ENCODE data around the gene KCTD20.
"Not testable (repeated sequence)": the region's sequence is repeated elsewhere in the genome, so short reads cannot be mapped to it uniquely, and the experiment has no call there.

Gene KCTD20

DNA sequence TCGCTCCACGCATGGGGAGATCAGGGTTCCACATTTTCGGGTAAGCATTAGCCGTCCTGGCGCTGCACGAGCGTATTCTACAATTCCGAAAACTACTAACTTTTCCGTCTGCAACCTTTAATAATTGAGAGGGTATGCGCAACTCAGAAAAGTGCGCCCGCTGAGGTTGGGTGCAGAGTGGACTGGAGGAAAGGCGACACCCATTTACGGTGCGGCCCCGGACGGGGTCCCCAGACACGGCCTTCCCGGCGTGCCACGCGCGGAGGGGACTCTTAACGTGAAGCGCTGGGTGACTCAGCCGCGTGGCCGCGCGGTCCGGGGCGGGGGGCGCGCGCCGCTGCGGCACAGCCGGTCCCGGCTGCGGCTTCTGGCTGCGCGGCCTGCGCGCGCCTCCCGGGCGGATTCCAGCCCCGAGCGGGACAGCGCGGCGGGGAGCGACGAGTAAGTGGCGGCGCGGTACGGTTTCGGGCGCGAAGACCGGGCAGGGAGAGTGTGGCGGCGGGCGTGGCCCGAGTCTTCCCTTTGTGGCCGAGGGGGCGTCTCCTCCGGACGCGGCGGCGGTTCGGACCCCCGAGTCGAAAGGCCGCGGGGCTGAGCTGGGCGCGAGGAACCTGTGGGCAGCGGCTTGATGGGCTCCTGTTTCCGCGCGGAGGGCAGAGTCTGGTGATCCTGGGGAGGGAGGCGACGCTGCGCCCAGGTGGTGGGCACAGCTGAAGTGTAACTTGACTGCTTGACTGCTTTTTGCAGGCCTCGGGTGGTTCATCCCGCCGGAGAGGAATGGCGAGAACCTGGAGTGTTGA lies at the start of gene KCTD20, which contains the start of gene PXT1:
KCTD20 (plus strand) TSS at position 330 of the 800 bp plus-strand sequence. CDS start 27,098 bp downstream, outside the sequence.
PXT1 (minus strand) TSS at position 184 of the 800 bp plus-strand sequence. CDS start 16,772 bp downstream, outside the sequence.
- peak; percentile 89 for DNase-seq

DNA sequence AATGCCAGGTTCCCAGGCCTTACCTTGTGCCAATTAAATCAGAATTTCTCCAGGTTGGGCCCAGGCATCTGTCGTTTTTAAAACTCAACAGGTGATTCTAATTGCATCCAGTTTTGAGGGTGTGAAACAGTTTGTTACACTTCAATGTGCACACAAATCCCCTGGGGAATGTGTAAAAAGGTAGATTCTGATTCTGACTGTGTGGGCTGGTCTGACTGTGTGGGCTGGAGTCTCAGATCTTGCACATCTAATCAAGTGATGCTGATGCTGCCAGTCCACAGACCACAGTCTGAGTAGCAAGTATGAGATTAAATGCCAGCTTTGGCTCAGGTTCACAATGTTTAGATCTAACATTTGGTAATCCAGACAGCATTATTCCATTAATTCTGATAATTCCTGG lies 42.8 kb upstream of the KCTD20 start:
- DNase-seq = no peak

DNA sequence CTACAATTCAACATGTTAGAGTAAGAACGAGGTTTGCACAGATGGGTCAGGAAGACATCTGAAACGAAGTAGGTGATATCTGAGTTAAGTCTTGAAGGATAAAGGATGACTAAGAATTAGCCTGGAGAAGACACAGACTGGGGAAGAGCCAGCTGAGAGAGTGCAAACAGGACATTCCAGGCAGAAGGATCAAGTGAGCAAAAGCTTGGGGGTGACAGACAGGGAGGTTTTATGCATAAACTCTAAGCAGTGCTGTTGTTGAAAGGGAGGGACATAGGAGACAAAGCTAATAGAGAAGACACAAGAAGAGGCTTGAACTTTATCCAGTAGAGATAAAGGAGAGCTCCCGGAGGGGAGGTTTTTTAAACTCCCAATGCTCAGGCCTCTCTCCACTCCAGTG lies 40.3 kb upstream of the KCTD20 start:
- no peak for DNase-seq

DNA sequence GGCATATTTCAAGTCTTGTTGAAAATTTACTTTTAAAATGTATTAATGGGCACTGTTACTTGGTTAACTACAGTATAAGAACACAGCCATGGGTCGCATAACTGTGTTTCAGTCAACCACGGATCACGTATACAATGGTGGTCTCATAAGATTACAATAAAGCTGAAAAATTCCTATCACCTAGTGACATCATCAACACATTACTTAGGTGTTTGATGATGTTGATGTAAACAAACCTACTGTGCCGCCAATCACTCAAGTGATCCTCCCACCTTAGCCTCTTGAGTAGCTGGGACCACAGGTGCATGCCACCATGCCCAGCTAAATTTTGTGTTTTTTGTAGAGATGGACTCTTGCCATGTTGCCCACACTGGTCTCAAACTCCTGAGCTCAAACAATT lies 38.6 kb upstream of the KCTD20 start:
- DNase-seq = no peak

DNA sequence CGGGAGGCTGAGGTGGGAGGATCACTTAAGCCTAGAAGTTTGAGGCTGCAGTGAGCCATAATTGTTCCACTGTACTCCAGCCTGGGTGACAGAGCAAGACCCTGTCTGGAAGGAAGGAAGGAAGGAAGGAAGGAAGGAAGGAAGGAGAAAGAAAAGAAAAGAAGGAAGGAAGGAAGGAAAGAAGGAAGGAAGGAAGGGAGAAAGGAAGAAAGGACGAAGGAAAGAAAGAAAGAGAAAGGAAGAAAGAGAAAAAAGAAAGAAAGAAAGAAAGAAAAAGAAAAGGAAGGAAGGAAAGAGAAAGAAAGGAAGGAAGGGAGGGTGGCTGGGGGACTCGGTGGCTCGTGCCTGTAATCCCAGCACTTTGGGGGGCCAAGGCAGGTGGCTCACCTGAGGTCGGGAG lies 33.1 kb upstream of the KCTD20 start:
- not testable (repeated sequence) for DNase-seq

DNA sequence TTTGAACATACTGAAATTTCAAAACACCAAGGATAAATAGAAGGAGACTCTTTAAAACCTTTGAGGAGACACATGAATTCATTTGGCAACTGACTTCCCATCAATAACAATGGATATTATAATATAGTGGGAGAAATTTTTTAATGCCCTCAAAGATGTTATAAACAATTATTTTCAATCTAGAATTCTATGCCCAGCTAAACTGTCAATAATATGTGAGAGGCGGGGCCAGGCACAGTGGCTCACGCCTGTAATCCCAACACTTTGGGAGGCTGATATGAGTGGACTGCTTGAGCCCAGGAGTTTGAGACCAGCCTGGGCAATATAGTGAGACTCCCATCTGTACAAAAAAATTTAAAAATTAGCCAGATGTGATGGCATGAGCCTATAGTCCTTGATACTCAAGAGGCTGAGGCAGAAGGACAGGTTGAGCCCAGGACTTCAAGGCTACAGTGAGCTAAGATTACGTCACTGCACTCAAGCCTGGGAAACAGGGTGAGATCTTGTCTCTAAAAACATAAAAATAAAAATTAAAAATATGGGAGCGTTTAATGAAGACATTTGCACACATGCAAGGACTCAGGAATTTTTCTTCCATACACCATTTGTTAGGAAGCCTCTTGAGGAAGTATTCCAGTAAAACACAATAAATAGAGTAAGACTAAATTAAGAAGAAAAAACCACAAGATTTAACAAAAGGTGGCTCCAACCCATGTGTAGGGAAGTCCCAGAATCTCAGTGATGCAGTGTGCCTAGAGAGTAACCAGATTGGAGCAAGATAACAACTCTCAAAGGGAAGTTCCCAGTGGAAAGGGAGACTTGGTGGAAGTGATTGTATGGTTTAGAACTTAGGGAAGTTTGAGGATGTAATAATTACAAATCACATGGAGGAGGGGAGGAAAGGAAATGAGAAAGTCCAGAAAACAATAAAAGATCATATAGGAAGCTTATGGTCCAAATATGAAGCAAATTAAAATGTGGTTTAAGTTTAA lies 29.0 kb upstream of the KCTD20 start:
- no peak for DNase-seq

DNA sequence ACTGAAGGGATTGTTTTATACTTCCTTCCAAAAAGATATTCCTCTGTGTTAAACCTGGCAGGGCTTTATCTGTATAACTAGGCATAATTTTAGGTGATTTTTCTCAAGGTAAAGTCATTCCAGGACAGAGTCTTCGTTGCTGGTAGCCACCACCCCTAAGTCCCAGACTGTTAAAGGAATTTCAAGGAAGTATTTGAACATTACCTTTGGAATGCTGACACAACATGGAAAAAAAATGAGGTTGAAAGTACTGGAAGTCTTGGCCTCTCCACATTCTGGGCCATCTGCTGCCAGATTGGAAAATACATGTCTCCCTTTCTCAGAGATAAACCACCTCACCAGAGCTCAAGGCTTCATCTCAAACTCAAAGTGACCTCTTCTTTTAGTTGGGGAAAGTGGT lies 28.3 kb upstream of the KCTD20 start:
- DNase-seq = no peak

DNA sequence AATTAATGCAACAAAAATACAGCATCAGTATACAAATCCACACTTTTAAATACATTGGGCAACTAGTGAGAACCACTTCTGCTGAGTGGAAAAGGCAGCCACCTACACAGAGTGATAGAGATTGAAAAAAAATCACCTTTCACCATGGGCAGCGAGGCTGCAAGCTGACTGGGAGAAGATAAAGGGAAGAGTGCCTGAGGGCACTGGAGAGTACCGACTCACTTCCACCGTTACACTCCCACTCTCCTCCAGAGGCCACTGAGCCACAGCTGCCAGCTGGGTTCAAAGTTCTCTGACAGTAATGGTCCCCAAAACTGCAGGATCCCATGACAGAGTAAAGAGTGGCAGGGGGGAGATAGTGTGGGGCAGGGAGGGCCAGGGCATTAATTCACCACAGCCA lies 24.2 kb upstream of the KCTD20 start:
- no peak for DNase-seq

DNA sequence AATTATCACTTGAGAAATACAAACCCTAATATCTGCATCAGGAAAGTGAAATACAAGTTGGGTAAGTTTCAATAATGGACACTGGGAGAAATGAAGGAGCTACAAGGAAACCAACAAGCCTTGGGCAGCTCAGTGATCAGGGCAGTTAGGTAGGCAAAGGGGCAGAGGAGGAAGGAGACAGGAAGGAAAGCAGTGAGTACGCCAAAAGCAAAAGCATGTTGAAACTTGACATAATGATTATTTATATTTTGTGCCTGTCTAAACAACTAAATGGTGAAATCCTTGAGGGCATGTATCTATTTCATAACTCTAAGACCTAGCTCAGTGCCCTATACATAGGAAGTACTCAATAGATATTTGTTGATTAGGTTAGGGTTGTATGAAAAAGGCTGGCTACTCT lies 23.5 kb upstream of the KCTD20 start:
- DNase-seq = no peak

DNA sequence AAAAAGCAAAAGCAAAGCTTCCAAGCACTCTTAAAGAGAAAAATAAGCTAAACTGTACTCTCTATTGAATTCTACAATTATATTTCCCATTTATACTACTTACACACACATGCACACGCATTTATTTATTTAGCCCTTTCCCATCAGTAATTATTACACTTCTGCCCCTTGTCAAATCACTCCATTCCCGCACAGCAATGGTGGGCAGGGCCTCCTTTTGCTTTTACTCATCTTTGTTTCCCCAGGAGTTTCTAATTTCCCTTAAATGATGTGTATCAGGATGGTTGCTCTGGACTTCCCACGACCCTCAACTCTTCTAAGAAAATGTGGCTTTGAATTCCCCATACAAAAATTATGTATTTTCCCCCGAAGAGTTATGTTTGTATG lies 20.1 kb upstream of the KCTD20 start:
- no peak for DNase-seq

DNA sequence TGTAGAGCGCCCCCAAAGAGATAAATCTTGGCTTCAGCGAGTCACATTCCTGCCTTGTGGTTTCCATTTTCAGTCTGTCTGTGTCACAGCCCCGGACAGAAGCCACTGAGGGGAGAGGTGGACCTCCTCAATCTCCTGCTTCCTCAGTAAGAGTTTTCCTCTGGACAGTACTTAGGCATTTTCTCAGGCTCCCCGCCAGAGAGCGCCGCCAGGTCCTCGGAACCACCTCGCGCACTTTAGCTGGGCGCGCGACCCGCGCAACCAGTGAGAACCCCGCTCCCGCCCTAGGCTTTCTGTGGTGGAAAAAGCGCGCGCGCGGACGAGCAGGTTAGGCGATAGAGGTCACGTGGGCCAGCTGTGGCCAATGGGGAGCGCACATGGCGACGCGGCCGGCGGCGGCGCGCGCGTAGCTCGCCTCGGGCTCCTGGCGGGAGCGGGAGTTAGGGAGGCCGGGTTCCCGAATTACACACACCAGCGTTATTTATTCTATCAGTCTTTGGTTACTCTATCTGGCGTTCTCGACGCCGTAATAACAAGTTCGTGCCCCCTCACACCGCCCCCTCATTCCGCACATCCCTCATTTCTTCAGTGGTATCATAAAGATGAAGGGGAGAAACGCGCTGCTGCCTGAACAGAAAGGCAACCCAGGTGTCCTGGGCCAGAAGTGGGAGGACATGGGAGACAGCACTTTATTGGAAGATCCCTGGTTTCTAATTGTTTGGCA lies 19.5 kb upstream of the KCTD20 start:
- peak; percentile 99 for DNase-seq

DNA sequence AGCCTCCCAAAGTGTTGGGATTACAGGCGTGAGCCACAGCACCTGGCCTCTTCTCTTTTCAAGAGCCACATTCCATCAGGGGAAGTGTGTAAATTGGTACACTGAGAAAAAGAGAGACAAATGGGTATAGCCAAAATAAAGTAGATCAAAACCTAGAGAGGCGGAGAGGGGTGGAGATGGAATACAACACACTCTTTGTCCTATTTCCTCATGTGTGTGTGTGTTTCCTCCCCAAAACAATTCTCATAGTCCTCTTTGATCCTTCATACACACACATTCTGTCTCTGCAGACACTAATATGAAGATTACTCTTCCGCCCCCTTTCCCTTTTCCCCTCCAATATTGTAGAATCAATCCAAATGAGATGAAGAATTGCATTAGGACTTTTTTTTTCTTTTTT lies 16.2 kb upstream of the KCTD20 start:
- DNase-seq = no peak

DNA sequence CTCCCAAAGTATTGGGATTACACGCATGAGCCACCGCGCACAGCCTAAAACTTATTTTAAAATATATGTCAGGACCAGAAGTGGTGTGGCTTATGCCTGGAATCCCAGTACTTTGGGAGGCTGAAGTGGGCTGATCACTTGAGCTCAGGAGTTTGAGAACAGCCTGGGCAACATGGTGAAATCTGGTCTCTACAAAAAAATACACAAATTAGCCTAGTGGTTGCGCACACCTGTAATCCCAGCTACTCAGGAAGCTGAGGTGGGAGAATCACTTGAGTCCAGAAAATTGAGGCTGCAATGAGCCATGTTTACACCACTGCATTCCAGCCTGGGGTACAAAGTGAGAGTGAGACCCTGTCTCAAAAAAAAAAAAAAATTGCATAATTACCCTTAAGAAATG lies 13.9 kb upstream of the KCTD20 start:
- DNase-seq = no peak

DNA sequence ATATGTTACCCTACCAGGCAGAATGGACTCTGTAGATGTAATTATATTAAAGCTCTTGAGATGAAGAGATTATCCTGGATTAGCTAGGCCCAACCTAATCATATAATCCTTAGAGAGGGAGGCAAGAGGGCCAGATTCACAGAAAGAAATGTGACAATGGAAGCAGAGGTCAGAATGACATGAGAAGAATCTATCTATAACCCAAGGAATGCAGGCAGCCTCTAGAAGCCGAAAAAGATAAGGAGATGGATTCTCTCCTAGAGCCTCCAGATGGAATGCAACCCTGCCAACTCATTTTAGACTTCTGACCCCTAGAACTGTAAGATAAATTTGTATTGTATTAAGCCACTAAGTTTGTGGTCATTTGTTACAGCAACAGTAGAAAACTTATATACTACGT lies 12.4 kb upstream of the KCTD20 start:
- DNase-seq = no peak

DNA sequence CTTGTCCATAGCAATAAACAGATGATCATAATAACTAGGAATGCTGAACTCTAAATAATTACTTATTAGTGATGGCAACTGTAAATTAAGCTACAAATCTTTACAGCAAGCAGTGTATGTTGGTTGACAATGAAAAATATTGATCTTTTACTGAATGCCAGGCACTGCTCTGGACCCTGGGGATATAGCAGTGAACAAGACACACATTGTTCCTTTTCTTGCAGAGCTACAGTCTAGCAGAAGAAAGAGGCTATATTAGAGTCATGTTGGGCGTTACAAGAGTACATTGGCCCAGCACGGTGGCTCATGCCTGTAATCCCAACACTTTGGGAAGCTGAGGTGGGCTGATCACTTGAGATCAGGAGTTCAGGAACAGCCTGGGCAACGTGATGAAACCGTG lies 11.6 kb upstream of the KCTD20 start:
- no peak for DNase-seq

DNA sequence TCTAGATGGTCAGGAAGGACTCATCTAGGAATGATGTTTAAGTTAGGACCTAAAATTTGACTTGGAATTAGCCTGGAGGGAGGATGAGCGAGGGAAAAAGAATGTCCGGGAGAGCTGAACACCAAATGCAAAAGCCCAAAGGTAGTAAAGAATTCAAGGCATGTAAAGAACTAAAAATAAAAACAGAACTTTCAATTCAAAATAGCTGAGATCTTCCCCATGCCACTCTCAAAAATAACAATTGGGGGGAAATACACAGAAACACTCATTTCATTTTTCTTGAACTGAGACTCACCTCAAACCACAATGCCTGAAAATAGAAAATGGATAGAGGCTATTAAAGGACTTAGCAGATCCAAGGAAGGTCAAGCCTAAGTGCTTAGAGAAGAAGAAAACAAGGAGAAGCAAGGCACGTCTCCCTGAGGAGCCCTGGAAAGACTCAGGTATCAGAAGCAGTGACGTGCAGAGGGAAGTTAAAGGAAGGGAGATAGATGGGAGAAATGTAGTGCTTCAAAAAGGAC lies 10.6 kb upstream of the KCTD20 start:
- no peak for DNase-seq

DNA sequence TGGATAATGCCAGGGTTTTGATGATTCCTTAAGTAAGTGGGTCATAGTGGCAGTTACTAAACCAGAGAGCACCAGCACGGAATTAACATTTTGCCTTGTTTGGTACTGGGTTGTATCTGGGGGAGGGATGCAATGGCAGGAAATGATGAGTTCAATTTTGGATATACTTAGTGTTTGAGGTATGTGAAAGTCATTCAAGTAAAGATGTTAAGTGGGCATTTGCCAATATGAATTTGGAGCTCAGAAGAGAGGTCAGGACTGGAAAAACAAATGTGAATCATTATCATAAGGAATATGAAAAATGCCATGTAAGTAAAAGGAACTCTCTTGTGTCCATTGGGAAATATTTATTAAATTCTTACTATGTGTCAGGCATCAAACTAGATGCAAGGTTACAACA lies 6.3 kb upstream of the KCTD20 start:
- DNase-seq = no peak

DNA sequence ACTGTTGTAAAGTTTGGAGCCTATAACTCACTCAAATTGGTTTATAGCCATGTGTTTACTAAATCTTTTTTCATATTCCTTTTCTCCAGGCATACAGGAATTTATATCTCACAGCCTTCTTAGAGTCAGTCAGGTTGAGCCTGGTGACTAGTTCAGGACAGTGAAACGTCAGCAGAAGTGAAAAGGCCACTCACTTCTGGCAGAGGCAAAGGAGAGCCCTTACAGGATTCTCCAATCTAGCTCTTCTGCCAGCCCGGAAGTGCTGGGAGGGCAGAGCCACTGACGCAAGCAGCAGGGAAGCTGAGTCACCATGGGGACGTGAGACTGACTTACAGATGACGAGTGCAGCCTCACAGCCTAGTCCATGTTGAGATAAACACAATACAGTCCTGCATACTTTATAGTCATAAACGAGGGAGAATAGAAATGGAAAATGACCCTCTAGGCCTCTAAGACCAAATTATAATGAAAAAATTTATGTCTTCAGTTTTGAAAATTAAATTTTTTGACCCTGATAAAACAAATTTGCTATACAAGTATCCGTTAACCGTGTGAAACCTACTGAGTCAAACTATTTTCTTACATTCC lies 1.4 kb upstream of the KCTD20 start:
- peak; percentile 82 for DNase-seq

DNA sequence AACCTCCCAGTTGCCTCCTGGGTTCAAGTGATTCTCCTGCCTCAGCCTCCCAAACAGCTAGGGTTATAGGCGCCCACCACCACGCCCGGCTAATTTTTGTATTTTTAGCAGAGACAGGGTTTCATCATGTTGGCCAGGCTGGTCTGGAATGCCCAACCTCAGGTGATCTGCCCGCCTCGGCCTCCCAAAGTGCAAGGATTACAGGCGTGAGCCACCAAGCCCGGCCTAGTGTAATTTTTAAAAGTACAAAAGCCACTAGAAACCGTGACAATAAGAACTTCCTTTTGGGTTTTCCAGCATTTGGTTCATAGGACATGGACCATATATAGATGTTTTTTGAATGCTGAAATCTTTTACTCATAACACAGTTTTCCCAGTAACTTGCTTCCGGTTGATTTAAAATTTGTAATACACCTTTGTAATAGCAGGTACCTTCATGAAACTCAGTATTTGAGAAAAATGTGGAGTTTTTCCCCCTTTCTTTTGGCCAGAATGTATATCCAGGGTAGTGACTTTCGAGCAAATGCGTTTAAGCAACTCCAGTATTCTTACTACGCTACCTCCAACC lies 613 bp upstream of the KCTD20 start:
- no peak for DNase-seq

DNA sequence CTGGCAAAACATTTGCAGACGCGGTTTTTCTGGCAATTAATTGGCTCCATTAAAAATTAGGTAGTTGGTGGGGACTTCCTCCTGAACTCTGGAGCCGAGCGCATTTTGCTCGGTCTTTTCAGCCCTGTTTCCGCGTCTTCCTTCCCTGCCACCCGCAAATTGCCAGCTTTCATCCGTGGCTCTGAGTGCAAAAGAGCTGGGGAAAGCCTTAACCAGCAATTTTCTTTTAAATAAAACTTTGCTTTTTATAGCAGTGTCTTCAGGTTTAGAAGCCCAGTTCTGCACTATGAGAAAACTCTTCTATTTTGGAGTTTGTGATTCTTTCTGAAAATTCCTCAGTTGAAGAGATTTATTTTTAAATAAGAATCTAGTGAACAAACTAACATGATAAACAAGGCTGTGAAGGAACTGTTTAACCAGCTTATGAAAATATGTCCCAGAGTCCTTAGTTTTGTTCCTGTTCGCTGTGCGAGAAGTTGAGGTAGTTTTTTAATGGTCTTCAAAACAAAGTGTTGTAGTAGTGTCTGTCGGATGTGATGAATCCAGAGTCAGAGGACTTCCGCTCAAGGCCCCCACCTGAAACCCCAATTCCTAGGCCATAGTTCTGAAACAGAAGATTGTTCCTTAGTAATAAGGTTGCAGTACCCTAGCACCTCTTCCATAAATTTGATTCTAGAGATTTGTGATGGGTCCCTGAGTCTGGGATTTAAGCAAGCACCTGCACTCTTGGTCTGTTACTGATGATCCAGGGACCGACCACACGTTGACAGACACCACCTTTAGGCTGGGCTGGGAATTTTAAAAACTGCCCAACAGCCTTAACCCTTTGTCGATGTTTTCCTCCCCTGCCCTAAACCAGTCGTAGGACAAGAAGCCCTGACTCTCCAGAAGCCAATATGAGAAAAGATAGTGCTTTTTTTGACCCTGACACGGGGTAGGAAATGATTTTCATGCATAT lies 950 bp downstream of the KCTD20 start:
- no peak for DNase-seq

DNA sequence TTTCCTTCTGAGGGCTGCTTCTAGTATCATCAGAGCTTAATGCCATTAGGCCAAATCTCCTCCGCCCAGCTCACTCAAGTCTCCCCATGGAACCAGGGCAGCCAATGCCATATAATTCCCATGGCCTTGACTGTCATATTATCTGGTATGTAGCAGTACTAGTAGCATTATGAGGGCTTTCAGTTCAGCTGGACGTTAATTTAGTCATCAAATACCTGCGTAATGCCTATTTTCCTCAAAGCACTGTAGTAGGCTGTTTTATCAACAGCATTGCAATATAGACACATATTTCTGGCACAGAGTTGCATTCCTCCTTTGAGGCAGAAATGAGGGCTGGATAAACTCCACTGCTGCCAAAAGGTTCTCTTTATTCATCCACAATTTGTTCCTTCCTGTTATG lies 1.7 kb downstream of the KCTD20 start:
- no peak for DNase-seq

Measured in activated naive CD4-positive, alpha-beta T cell treated with anti-CD3 and anti-CD28 coated beads, Interleukin-2, amount 50 U/mL, for 16 hours (primary cell).